A673 (cell line): ENCODE data around the gene PRR5L. TPM values are rescaled to one million over a fixed set of nuclear protein-coding genes. Genes with fewer than 3 reads are reported as not detected.

Experiments used
- BruUV-seq: library from RNA; stranded (reverse); fragments of 400-500 nt; replicated peaks from 2 replicates; lab custom pipeline; 2021; lab: Mats Ljungman, UMichigan
- CTCF ChIA-PET: fragments of 300-600 bp; sonication (Branson Sonifier 250); formaldehyde crosslinking; loops from one replicate; lab custom pipeline; 2022; ENCODE audit warnings: antibody characterized with exemption; lab: Charles Lee
- POLR2A ChIA-PET: fragments of 300-600 bp; sonication (Branson Sonifier 250); formaldehyde crosslinking; loops from one replicate; lab custom pipeline; 2022; ENCODE audit warnings: antibody characterized with exemption; ENCODE audit not compliant: low non-redundant PET; lab: Charles Lee
- DNase-seq: peaks from one replicate; pipeline ENCODE4 v3.0.0-alpha.2; 2015; ENCODE audit warnings: low spot score
- H3K27ac ChIP-seq: fragments of 200-600 bp; sonication (generic); 2 replicates; pipeline ENCODE4 v1.5.1; 2016; ENCODE audit warnings: mixed run types, low read depth, mild to moderate bottlenecking, mixed read lengths, antibody characterized with exemption, low read length; ENCODE audit not compliant: poor library complexity, severe bottlenecking
- H3K27me3 ChIP-seq: fragments of 200-600 bp; sonication (generic); replicated peaks from 2 replicates; pipeline ENCODE4 v1.6.1; 2017; ENCODE audit warnings: mixed run types, low read depth, mild to moderate bottlenecking, mixed read lengths, antibody characterized with exemption, low read length; ENCODE audit not compliant: insufficient read depth, poor library complexity
- H3K36me3 ChIP-seq: fragments of 200-600 bp; sonication (generic); 2 replicates; pipeline ENCODE4 v1.6.1; 2016; ENCODE audit warnings: mixed run types, mild to moderate bottlenecking, mixed read lengths, antibody characterized with exemption, low read length; ENCODE audit not compliant: insufficient read depth, poor library complexity, severe bottlenecking
- H3K4me1 ChIP-seq: fragments of 200-600 bp; sonication (generic); 2 replicates; pipeline ENCODE4 v1.6.1; 2017; ENCODE audit warnings: mixed run types, mild to moderate bottlenecking, mixed read lengths, antibody characterized with exemption, low read length; ENCODE audit not compliant: insufficient read depth, poor library complexity, severe bottlenecking
- H3K4me3 ChIP-seq: fragments of 200-600 bp; sonication (generic); 2 replicates; pipeline ENCODE4 v1.5.1; 2016; ENCODE audit warnings: low read depth, mixed run types, mild to moderate bottlenecking, mixed read lengths, low read length; ENCODE audit not compliant: poor library complexity, severe bottlenecking
- H3K9me3 ChIP-seq: fragments of 200-600 bp; sonication (generic); 2 replicates; pipeline ENCODE4 v1.6.1; 2016; ENCODE audit warnings: mixed run types, low read depth, mild to moderate bottlenecking, mixed read lengths, antibody characterized with exemption, low read length; ENCODE audit not compliant: poor library complexity, severe bottlenecking
- EZH2 ChIP-seq: fragments of 200-600 bp; sonication (generic); IDR thresholded peaks from 2 replicates; pipeline ENCODE4 v1.6.1; 2017; ENCODE audit warnings: borderline replicate concordance, low read depth, mild to moderate bottlenecking, mixed read lengths, antibody characterized with exemption, low read length; ENCODE audit not compliant: poor library complexity, severe bottlenecking
- intact Hi-C: fragments of 100-400 bp; cut with micrococcal nuclease; formaldehyde crosslinking; loops from one replicate; pipeline ENCODE4 v1.10.0; 2022; ENCODE audit not compliant: unreplicated experiment
- total RNA-seq: library from RNA; stranded (reverse); gene quantifications from 2 replicates; pipeline ENCODE4 v1.2.3, GENCODE V29; 2021
- TF ChIP-seq, protein P1 (sequence below): fragments of 300-800, 200-600 bp; sonication (generic); conservative IDR thresholded peaks from 2 replicates; pipeline ENCODE4 v1.5.1; 2017; ENCODE audit warnings: low read depth, mild to moderate bottlenecking, antibody characterized with exemption, low read length, moderate library complexity, mixed read lengths

Gene PRR5L
- total RNA-seq, 1 experiment from 2014 or later = 102 TPM

DNA sequence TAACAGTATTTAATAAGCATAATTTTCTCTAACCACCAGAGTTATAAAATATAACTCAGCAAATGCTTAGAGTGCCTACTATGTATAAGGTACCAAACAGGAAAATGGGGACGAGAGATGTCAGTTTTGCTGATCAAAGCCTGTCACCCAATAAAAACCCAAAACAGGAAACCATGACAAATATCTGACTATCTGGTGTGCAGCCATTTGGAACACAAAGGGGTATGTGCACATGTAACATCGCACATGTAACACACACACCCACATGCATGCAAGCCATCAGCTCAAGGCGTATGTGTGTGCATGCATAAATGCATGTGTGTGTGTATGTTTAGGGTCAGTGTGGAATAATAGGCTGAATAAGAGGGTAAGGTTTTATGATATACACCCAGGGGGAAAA lies 64.2 kb downstream of the PRR5L start:
- POLR2A ChIA-PET = no interaction called here
- no TSS peak for BruUV-seq
- no peak for DNase-seq
- peaks cover 29% of the 10 kb centered on the region for H3K4me1 ChIP-seq
- H3K4me3 ChIP-seq = no peak overlapping the region
- no peaks in the 10 kb centered on the region for H3K9me3 ChIP-seq
- no peak for TF ChIP-seq EZH2
- H3K27ac ChIP-seq = no peak overlapping the region
- CTCF ChIA-PET = no interaction called here
- intact Hi-C loops = no loop called here
- no peaks in the 10 kb centered on the region for H3K27me3 ChIP-seq
- no peaks in the 10 kb centered on the region for H3K36me3 ChIP-seq

- Histone ChIP-seq H3K9me3 (no peaks in the 10 kb centered on the region), H3K27ac (no peak overlapping the region), H3K4me3 (no peak overlapping the region), H3K4me1 (peaks cover 33% of the 10 kb centered on the region), H3K36me3 (no peaks in the 10 kb centered on the region), H3K27me3 (no peaks in the 10 kb centered on the region)
- ChIA-PET POLR2A (no interaction called here), CTCF (no interaction called here)
- intact Hi-C loops = no loop called here
- no TSS peak for BruUV-seq
- DNase-seq = no peak
- TF ChIP-seq, protein P1, sequence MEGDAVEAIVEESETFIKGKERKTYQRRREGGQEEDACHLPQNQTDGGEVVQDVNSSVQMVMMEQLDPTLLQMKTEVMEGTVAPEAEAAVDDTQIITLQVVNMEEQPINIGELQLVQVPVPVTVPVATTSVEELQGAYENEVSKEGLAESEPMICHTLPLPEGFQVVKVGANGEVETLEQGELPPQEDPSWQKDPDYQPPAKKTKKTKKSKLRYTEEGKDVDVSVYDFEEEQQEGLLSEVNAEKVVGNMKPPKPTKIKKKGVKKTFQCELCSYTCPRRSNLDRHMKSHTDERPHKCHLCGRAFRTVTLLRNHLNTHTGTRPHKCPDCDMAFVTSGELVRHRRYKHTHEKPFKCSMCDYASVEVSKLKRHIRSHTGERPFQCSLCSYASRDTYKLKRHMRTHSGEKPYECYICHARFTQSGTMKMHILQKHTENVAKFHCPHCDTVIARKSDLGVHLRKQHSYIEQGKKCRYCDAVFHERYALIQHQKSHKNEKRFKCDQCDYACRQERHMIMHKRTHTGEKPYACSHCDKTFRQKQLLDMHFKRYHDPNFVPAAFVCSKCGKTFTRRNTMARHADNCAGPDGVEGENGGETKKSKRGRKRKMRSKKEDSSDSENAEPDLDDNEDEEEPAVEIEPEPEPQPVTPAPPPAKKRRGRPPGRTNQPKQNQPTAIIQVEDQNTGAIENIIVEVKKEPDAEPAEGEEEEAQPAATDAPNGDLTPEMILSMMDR = no peak
- no peak for TF ChIP-seq EZH2
Measured at GRCh38 chr11:36360826-36361415, 64.8 kb downstream of the PRR5L start.

- H3K4me3 ChIP-seq = no peak overlapping the region
- BruUV-seq = no TSS peak
- H3K36me3 ChIP-seq = no peaks in the 10 kb centered on the region
- no peak for DNase-seq
- POLR2A ChIA-PET = no interaction called here
- no peaks in the 10 kb centered on the region for H3K27me3 ChIP-seq
- no peak overlapping the region for H3K27ac ChIP-seq
- intact Hi-C loops = no loop called here
- H3K4me1 ChIP-seq = peaks cover 33% of the 10 kb centered on the region
- TF ChIP-seq, protein P1 = no peak
- no peak for TF ChIP-seq EZH2
- H3K9me3 ChIP-seq = no peaks in the 10 kb centered on the region
- CTCF ChIA-PET = no interaction called here
Measured at GRCh38 chr11:36361472-36361871, 65.4 kb downstream of the PRR5L start.

- H3K4me3 ChIP-seq = no peak overlapping the region
- H3K4me1 ChIP-seq = peaks cover 33% of the 10 kb centered on the region
- no peaks in the 10 kb centered on the region for H3K27me3 ChIP-seq
- ChIA-PET POLR2A (no interaction called here), CTCF (no interaction called here)
- intact Hi-C loops = no loop called here
- H3K9me3 ChIP-seq = no peaks in the 10 kb centered on the region
- H3K27ac ChIP-seq = no peak overlapping the region
- no peaks in the 10 kb centered on the region for H3K36me3 ChIP-seq
- no peak for DNase-seq
- BruUV-seq = no TSS peak
- TF ChIP-seq, protein P1 = no peak
- no peak for TF ChIP-seq EZH2
Measured at GRCh38 chr11:36361901-36362391, 65.9 kb downstream of the PRR5L start.
